ENCODE measurements around the gene ROBO2.

The ROBO2 gene

DNA sequence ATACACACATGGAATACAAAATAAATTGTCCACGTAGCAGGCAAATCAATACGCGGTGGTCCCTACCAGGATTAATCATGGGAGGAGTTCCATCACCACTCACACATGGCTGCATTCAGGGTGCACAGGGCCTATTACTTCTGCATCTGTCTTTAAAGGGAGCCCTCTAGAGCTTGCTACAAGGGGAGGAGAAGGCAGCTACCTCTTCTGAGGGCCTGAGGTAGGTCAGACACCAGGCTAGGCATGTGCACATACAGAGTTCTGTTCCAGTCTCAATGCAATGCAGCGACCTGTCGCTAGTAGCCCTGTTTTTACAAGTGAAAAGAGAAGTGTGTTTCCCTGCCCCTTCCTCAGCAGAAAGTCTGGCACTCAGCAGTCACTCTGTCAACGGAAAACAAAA lies 102.7 kb downstream of the ROBO2 start:
- TF ChIP-seq, protein P1, sequence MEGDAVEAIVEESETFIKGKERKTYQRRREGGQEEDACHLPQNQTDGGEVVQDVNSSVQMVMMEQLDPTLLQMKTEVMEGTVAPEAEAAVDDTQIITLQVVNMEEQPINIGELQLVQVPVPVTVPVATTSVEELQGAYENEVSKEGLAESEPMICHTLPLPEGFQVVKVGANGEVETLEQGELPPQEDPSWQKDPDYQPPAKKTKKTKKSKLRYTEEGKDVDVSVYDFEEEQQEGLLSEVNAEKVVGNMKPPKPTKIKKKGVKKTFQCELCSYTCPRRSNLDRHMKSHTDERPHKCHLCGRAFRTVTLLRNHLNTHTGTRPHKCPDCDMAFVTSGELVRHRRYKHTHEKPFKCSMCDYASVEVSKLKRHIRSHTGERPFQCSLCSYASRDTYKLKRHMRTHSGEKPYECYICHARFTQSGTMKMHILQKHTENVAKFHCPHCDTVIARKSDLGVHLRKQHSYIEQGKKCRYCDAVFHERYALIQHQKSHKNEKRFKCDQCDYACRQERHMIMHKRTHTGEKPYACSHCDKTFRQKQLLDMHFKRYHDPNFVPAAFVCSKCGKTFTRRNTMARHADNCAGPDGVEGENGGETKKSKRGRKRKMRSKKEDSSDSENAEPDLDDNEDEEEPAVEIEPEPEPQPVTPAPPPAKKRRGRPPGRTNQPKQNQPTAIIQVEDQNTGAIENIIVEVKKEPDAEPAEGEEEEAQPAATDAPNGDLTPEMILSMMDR (IDR thresholded peaks at IDR 0.05; ENCODE audit: low read depth, low read length), result no peak
- DNase-seq (ENCODE audit: extremely low read depth, low read depth), result no peak

DNA sequence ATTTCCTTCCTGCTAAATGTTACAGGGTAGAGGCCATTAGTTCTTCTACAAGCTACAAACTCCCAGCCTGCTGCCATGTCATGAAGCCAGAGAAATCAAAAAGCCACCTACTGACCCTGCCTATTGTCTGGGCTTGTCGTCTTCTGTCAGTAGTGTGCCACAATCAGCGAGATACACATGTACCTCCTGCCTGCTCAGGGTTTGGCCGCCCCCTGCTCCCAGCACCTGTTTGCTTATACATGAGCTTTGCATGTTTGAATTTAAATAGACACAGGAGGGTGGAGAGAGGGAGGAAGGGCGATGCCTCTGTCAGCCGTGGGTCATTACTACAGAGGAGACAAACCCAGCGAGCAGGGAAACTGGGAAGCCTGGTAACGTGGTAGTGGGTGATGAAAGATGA lies 106.1 kb downstream of the ROBO2 start:
- TF ChIP-seq, protein P1 (IDR thresholded peaks at IDR 0.05; ENCODE audit: low read depth, low read length), result no peak
- DNase-seq (ENCODE audit: extremely low read depth, low read depth), result no peak

DNA sequence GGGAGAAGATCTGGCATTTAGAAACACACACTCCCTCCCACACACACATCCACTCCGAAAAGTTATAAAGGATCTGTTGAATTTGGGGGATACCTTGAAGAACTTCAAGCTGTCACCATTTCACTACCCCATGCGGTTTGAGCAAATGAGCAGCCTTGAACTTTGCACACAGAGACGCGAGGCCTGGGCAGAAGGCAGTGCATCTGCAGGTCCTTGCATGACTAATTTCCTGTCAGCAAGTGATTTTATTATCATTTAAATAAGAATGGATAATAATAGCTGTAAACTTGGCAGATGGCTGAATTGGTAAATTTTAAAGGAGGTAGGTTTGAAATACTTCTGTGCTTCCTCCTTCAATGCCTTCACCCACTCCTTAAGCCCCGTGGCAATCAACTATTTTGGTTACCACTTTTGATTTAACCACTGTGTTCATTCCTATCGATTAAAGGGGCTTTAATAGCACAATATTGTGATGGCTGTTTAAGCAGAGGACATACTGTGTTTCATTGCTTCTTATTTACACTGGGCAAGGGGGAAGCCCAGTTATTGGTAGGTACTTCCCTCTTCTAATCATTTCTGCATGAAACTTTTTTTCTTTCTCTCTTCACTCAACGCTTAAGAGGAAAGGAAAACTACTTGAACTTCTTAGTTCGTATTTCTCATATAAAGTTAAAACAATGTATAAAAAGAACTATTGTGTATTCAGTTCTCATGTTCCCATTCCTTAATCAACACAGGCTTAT lies 108.1 kb downstream of the ROBO2 start:
- TF ChIP-seq, protein P1 (IDR thresholded peaks at IDR 0.05; ENCODE audit: low read depth, low read length), result no peak
- no peak for DNase-seq (ENCODE audit: extremely low read depth, low read depth)

DNA sequence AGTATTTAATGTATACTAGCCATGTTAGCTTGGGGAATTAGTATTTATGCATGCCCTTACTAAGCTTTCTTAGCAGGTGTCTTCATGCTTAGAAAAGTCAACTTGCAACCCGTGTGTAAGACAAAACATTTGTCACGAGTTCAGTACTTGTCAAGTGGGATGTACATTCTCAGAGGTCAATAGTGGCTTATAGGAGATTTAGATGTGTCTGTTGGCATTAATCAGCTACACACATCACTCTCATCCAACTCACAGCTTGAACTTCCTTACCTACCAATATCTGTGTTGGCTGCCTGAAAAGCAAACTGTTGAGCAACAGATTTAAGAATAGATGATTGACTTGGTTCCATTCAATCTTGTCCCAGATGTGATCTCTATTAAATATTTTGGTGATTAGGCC lies 109.5 kb downstream of the ROBO2 start:
- TF ChIP-seq, protein P1 (IDR thresholded peaks at IDR 0.05; ENCODE audit: low read depth, low read length), result no peak
- no peak for DNase-seq (ENCODE audit: extremely low read depth, low read depth)

DNA sequence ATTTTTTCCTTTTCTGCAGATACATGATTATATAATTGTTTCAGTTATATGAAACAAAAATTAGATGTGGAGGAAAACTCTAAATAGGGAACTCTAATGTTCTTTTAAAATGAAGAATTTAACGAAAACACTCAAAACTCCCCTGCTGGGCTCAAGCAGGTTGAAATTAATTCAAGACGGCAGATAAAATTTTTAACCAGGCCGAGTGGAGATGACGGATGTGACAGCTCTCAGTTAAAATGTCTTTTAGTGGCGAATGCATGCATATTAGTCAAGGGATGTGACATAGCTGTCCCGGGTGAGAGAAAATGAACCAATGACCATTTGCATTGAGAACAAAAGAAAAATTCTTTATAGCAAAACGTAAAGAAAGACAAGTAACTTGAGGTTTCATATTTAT lies 110.1 kb downstream of the ROBO2 start:
- no peak for DNase-seq (ENCODE audit: extremely low read depth, low read depth)
- TF ChIP-seq, protein P1 (IDR thresholded peaks at IDR 0.05; ENCODE audit: low read depth, low read length), result no peak

DNA sequence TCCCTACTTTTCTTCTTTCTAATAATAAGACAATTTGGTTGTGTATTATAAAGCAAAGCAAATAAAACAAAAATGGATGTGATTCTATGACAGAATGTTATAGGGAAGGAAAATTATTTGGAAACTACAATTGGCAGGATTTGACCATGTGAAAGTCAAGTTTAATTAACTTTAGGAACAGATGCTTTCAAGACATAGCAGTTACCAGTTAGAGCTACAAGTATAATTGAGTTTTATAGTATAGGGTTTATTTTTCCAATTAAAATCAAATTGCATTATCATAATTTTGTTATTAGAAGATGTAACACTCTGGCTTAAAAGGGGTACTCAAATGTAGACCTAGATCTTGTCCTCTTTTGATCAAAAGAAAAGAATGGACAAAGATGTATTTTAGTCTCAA lies 110.9 kb downstream of the ROBO2 start:
- TF ChIP-seq, protein P1 (IDR thresholded peaks at IDR 0.05; ENCODE audit: low read depth, low read length), result no peak
- DNase-seq (ENCODE audit: extremely low read depth, low read depth), result no peak

DNA sequence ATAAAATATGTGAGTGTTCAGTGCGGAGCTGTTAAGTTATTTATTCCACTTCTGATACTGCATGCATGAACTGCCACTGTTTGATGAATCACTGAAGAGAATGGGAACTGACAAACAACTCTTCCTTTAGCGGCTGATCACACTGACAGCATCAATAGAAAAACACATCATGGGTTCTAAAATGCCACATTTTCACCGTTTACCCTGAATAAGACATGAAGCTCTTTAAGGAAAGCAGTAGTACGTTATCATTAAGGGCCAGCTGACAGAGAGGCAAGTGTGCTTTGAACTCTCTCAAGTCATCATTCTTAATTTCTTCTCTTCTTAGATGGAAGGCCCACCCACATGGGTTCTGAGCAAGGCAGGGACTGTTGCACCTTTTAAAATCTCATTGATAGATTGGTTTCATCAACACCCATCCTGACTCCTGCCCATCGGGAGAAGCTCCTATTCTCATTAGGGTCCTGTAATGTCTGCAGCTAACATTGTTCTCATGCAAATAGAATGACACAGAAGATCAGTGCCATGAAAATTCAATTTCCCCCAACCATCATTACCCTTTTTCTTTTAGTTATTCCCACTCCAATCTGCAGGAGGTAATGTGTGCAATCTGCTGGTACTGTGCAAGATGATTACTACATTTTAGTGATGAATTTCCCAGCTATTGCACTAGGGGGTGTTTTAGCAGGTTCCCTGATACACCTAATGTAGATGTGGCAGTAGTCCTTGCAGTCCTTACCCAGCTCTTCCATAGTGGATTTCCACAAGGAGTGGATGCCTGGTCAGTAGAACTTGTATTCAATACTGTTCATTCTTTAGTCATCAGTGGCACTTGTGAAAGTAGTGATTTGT lies 119.1 kb downstream of the ROBO2 start:
- no peak for DNase-seq (ENCODE audit: extremely low read depth, low read depth)
- TF ChIP-seq, protein P1 (IDR thresholded peaks at IDR 0.05; ENCODE audit: low read depth, low read length), result no peak

Data from AG09319 (cell line).